Measurements from ENCODE around the gene YPEL2. TPM values are rescaled to one million over a fixed set of nuclear protein-coding genes. Genes with fewer than 3 reads are reported as not detected.

Gene YPEL2
- total RNA-seq, 6 experiments from 2014 or later: 9.2 to 23.3 (median 15.2) TPM

- 42% methylated on average over 2 of the region's 3 CpGs for whole genome bisulfite sequencing (ENCODE audit: insufficient coverage, low coverage, low lambda C conversion rate, missing lambda C conversion rate)
- H3K36me3 ChIP-seq: peaks cover 0 to 2% (median 0%) of the 10 kb centered on the region in 4 donors
- ATAC-seq (peak; percentile 53 to 81 (median 72)), DNase-seq (peak in 1 of 3 donors; percentile 55)
- H3K4me1 ChIP-seq: peaks cover 0 to 38% (median 8%) of the 10 kb centered on the region in 4 donors
- H3K27ac ChIP-seq: no peak overlapping the region
- H3K9me3 ChIP-seq: no peaks in the 10 kb centered on the region
- no peaks in the 10 kb centered on the region for H3K27me3 ChIP-seq
- TF ChIP-seq CTCF (IDR thresholded peaks at IDR 0.05) (no peak), POLR2A (IDR thresholded peaks at IDR 0.05) (no peak)
- no peak overlapping the region for H3K4me3 ChIP-seq
- intact Hi-C loops (cut with DNase I): loop anchor here (10.0 kb wide), 1 partner anchor 47 kb away; no protein-coding TSS in a partner anchor
Measured at GRCh38 chr17:59377410-59377809, 46.0 kb downstream of the YPEL2 start.

- Histone ChIP-seq H3K4me3 (no peak overlapping the region), H3K4me1 (peaks cover 0 to 30% (median 7%) of the 10 kb centered on the region in 4 donors), H3K27ac (peak overlapping the region in 1 of 3 donors; percentile 24), H3K9me3 (no peaks in the 10 kb centered on the region), H3K27me3 (no peaks in the 10 kb centered on the region), H3K36me3 (peaks cover 0 to 2% (median 0%) of the 10 kb centered on the region in 4 donors)
- ATAC-seq (peak in 1 of 4 donors; percentile 6), DNase-seq (no peak)
- intact Hi-C loops (cut with DNase I): loop anchor here (10.0 kb wide), 1 partner anchor 46 kb away; no protein-coding TSS in a partner anchor
- WGBS (ENCODE audit: insufficient coverage, low coverage, low lambda C conversion rate, missing lambda C conversion rate): 62% methylated on average over 4 of the region's 4 CpGs
- TF ChIP-seq POLR2A (IDR thresholded peaks at IDR 0.05) (no peak), CTCF (IDR thresholded peaks at IDR 0.05) (no peak)
Measured at GRCh38 chr17:59378675-59379074, 47.2 kb downstream of the YPEL2 start.

DNA sequence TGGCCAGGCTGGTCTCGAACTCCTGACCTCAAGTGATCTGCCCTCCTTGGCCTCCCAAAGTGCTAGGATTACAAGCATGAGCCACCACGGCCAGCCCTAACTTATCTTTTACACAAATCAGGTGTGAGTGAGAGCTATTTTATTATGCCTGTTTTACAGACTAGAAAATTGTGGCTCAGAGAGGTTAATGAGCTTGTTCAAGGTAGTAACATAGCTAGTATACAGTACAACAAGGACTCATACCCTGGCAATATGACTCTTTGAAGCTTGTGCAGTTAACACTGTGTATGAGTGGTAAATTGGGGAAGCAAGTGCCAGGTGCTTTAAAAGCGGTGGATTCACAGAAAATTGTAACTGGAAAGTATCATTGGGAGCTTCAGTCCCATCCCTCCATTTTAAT lies 49.0 kb downstream of the YPEL2 start:
- H3K9me3 ChIP-seq: no peaks in the 10 kb centered on the region
- ATAC-seq: no peak
- peaks cover 0 to 2% (median 0%) of the 10 kb centered on the region in 4 donors for H3K36me3 ChIP-seq
- 100% methylated on average over 1 of the region's 3 CpGs for whole genome bisulfite sequencing (ENCODE audit: insufficient coverage, low coverage, low lambda C conversion rate, missing lambda C conversion rate)
- H3K27ac ChIP-seq: peak overlapping the region in 1 of 3 donors; percentile 52
- peaks cover 0 to 20% (median 3%) of the 10 kb centered on the region in 4 donors for H3K4me1 ChIP-seq
- H3K27me3 ChIP-seq: no peaks in the 10 kb centered on the region
- DNase-seq: no peak
- no peak for TF ChIP-seq POLR2A (IDR thresholded peaks at IDR 0.05)
- no peak for TF ChIP-seq CTCF (IDR thresholded peaks at IDR 0.05)
- no peak overlapping the region for H3K4me3 ChIP-seq
- intact Hi-C loops (cut with DNase I): no loop called here

- intact Hi-C loops (cut with DNase I): no loop called here
- DNase-seq: peak in 1 of 3 donors; percentile 63
- 37% methylated on average over 3 of the region's 8 CpGs for WGBS (ENCODE audit: insufficient coverage, low coverage, low lambda C conversion rate, missing lambda C conversion rate)
Measured at GRCh38 chr17:59381716-59382570, 50.5 kb downstream of the YPEL2 start.

More at GRCh38 chr17:59381716-59382570, 50.5 kb downstream of the YPEL2 start:
- Histone ChIP-seq H3K4me1 (peaks cover 0 to 20% (median 3%) of the 10 kb centered on the region in 4 donors), H3K36me3 (peaks cover 0 to 2% (median 0%) of the 10 kb centered on the region in 4 donors), H3K27ac (peak overlapping the region; percentile 3 to 52 (median 18)), H3K27me3 (no peaks in the 10 kb centered on the region), H3K4me3 (no peak overlapping the region), H3K9me3 (no peaks in the 10 kb centered on the region)
- TF ChIP-seq CTCF (IDR thresholded peaks at IDR 0.05): no peak
- TF ChIP-seq POLR2A (IDR thresholded peaks at IDR 0.05): no peak
- ATAC-seq: peak; percentile 44 to 77 (median 63)
